SU-DHL-6 (cell line): ENCODE results near the gene ZNF148.

Experiments
- H2AFZ ChIP-seq: fragments of 200-600 bp; sonication (generic); 2 replicates; pipeline ENCODE4 v1.6.1; 2014; ENCODE audit warnings: low read depth, mild to moderate bottlenecking, moderate library complexity, mixed read lengths, antibody characterized with exemption, low read length; ENCODE audit not compliant: severe bottlenecking
- H3F3A ChIP-seq: fragments of 200-600 bp; shearing (Covaris generic); 2 replicates; pipeline ENCODE4 v1.6.0; 2016; ENCODE audit warnings: antibody characterized with exemption, mild to moderate bottlenecking; ENCODE audit not compliant: insufficient read depth
- H3K27ac ChIP-seq: fragments of 200-600 bp; sonication (generic); 2 replicates; pipeline ENCODE4 v1.5.1; 2016; ENCODE audit warnings: low read depth, mild to moderate bottlenecking, low read length, moderate library complexity, mixed read lengths
- H3K27me3 ChIP-seq: fragments of 200-600 bp; sonication (generic), shearing (Covaris generic); 2 replicates; pipeline ENCODE4 v1.6.0; 2014; ENCODE audit warnings: mild to moderate bottlenecking, low read length
- H3K36me3 ChIP-seq: fragments of 200-600 bp; sonication (generic); 2 replicates; pipeline ENCODE4 v1.6.1; 2014; ENCODE audit warnings: mild to moderate bottlenecking, low read length, mixed read lengths
- H3K4me2 ChIP-seq: fragments of 300-600, 200-600 bp; shearing (Covaris generic), sonication (generic); 2 replicates; pipeline ENCODE4 v1.6.0; 2014; ENCODE audit warnings: low read length, low read depth, mild to moderate bottlenecking; ENCODE audit not compliant: poor library complexity, severe bottlenecking
- H3K4me3 ChIP-seq: fragments of 200-600 bp; sonication (generic); 2 replicates; pipeline ENCODE4 v1.5.1; 2014; ENCODE audit warnings: antibody characterized with exemption, low read length, mild to moderate bottlenecking, mixed read lengths; ENCODE audit not compliant: insufficient read depth, poor library complexity, severe bottlenecking
- H3K79me2 ChIP-seq: fragments of 200-600 bp; sonication (generic); 2 replicates; pipeline ENCODE4 v1.6.1; 2014; ENCODE audit warnings: mild to moderate bottlenecking, low read length, moderate library complexity; ENCODE audit not compliant: insufficient read depth
- H3K9ac ChIP-seq: fragments of 200-600 bp; sonication (generic); 2 replicates; pipeline ENCODE4 v1.7.0; 2014; ENCODE audit warnings: mild to moderate bottlenecking, low read length
- H3K9me2 ChIP-seq: fragments of 200-600 bp; sonication (generic); replicated peaks from 2 replicates; pipeline ENCODE4 v1.6.1; 2014; ENCODE audit warnings: low read length; ENCODE audit not compliant: insufficient read depth
- H3K9me3 ChIP-seq: fragments of 200-600 bp; sonication (generic); 2 replicates; pipeline ENCODE4 v1.6.1; 2014; ENCODE audit warnings: low read length, mixed read lengths; ENCODE audit not compliant: insufficient read depth
- H4K20me1 ChIP-seq: fragments of 200-600 bp; sonication (generic); 2 replicates; pipeline ENCODE4 v1.6.1; 2014; ENCODE audit warnings: low read depth, mild to moderate bottlenecking, antibody characterized with exemption, low read length, moderate library complexity, mixed read lengths
- CTCF ChIP-seq: fragments of 200-600 bp; sonication (generic); IDR thresholded peaks from one replicate; pipeline ENCODE4 v1.5.1; 2017; ENCODE audit warnings: antibody characterized with exemption, mild to moderate bottlenecking, low read length, moderate library complexity; ENCODE audit not compliant: insufficient read depth, poor library complexity, severe bottlenecking
- EZH2phosphoT487 ChIP-seq: fragments of 200-600 bp; sonication (generic), shearing (Covaris generic); conservative IDR thresholded peaks from 2 replicates; pipeline ENCODE4 v1.6.1; 2018; ENCODE audit warnings: mild to moderate bottlenecking, antibody characterized with exemption, low read length, moderate library complexity, mixed read lengths

ZNF148 gene

GRCh38 chr3:125271127-125271526, 104.0 kb downstream of the ZNF148 start:
- no peak for TF ChIP-seq CTCF
- no peak for TF ChIP-seq EZH2phosphoT487
- Histone ChIP-seq H3K27ac (no peak overlapping the region), H3K9ac (no peak overlapping the region), H3F3A (no peaks in the 10 kb centered on the region; the same call in 1 of the 2 replicates), H3K79me2 (peaks cover 16% of the 10 kb centered on the region; the same call in 1 of the 2 replicates), H3K36me3 (0 out of 2 replicates have a peak, but pooled peaks cover 10% of the 10 kb centered on the region), H2AFZ (no peak overlapping the region), H3K9me2 (no peaks in the 10 kb centered on the region), H3K4me3 (no peak overlapping the region), H3K9me3 (no peaks in the 10 kb centered on the region), H3K4me2 (no peak overlapping the region), H4K20me1 (peaks cover 3% of the 10 kb centered on the region; the same call in 1 of the 2 replicates), H3K27me3 (no peaks in the 10 kb centered on the region)

- no peak overlapping the region for H2AFZ ChIP-seq
- no peaks in the 10 kb centered on the region for H3F3A ChIP-seq
- H3K79me2 ChIP-seq = peaks cover 18% of the 10 kb centered on the region; the same call in 1 of the 2 replicates
- no peaks in the 10 kb centered on the region for H3K9me2 ChIP-seq
- TF ChIP-seq CTCF = no peak
- no peak for TF ChIP-seq EZH2phosphoT487
- H3K4me3 ChIP-seq = no peak overlapping the region
- H3K9ac ChIP-seq = no peak overlapping the region
- H3K4me2 ChIP-seq = no peak overlapping the region
- 0 out of 2 replicates have a peak, but pooled peaks cover 6% of the 10 kb centered on the region for H3K36me3 ChIP-seq
- H4K20me1 ChIP-seq = peaks cover 3% of the 10 kb centered on the region; the same call in 1 of the 2 replicates
- H3K27me3 ChIP-seq = no peaks in the 10 kb centered on the region
- H3K9me3 ChIP-seq = no peaks in the 10 kb centered on the region
- H3K27ac ChIP-seq = no peak overlapping the region
These were observed 107.7 kb downstream of the ZNF148 start for GRCh38 chr3:125267460-125267859.

- H4K20me1 ChIP-seq = peaks cover 3% of the 10 kb centered on the region; the same call in 1 of the 2 replicates
- H3K9me3 ChIP-seq = no peaks in the 10 kb centered on the region
- no peak overlapping the region for H3K4me3 ChIP-seq
- no peak overlapping the region for H3K4me2 ChIP-seq
- no peak overlapping the region for H3K9ac ChIP-seq
- H3K36me3 ChIP-seq = 0 out of 2 replicates have a peak, but pooled peaks cover 4% of the 10 kb centered on the region
- TF ChIP-seq CTCF = no peak
- peaks cover 18% of the 10 kb centered on the region; the same call in 1 of the 2 replicates for H3K79me2 ChIP-seq
- no peak overlapping the region for H2AFZ ChIP-seq
- no peak overlapping the region for H3K27ac ChIP-seq
- no peaks in the 10 kb centered on the region for H3F3A ChIP-seq
- H3K9me2 ChIP-seq = no peaks in the 10 kb centered on the region
- H3K27me3 ChIP-seq = no peaks in the 10 kb centered on the region
These were observed 108.2 kb downstream of the ZNF148 start for GRCh38 chr3:125266971-125267370.
